Stimulated activated CD4-positive, alpha-beta T cell treated with anti-CD3 and anti-CD28 coated beads, Interleukin-1b, Interleukin-23, amount 100 ng/mL, for 4 hours (primary cell): ENCODE results near the gene METTL16.
A peak's percentile ranks its signal among the peaks of the same experiment; 100 is the strongest.

Source experiments
- DNase-seq, 2 donors: peaks; one replicate each; pipeline ENCODE4 v3.0.0-alpha.2; 2020; ENCODE audit warnings: low read depth in 2 of 2

METTL16 gene

GRCh38 chr17:2395258-2396181 lies 116.2 kb downstream of the METTL16 start:
- DNase-seq = no peak

DNA sequence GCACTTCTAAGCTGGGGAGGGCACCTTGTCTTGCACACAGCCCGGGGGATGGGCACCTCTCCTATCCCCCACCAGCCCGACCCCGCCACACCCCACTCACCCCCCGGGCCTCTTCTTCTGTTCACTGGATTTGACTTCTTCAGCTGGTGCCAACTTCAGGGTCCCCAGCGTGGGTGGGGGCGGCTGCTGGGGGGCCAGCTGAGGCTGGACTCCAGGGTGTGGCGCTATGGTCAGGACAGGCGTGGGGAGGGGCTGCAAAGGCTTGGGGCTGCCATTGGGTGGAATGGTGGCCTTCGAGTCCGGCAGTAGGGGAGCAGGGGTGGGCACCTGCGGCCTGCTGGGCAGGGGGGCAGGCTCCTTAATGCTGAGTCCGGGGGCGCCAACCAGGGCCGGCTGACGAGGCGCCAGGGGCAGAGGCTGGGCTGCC lies 116.9 kb downstream of the METTL16 start:
- DNase-seq = no peak

GRCh38 chr17:2393954-2394749 lies 117.5 kb downstream of the METTL16 start:
- no peak for DNase-seq

- DNase-seq = peak; percentile 87 to 92
Observed at GRCh38 chr17:2393174-2393953, 118.3 kb downstream of the METTL16 start.

GRCh38 chr17:2392252-2393173 lies 119.2 kb downstream of the METTL16 start:
- peak; percentile 98 to 100 for DNase-seq

DNA sequence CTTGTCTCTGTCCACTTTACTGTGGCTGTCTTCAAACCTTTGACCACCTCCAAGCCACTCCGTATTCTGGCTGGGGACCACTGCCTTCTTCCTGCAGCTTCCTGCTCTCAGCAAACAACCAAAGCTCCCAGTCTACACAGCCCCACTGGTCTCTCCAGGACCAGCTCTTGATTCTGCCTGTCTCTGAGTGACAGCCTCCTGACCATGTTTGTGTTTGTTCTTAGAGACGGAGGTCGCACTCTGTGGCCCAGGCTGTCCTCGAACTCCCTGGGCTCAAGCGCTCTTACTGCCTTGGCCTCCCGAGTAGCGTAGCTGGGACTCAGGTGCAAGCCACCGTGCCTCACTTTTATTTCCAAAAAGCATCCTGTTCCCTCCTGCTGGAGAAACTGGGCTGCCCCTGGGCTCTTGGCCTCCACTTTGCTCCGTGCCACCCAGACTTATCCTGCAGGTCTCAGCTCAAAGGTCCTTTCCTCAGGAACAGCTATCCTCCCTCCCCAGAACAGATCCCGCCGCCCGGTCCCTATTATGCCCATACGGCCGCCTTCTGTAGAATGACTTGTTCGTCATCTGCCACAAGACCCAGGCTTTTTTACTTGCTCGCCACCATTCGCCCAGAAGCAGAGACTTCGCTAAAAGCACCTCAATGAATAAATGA lies 120.0 kb downstream of the METTL16 start:
- no peak for DNase-seq

DNA sequence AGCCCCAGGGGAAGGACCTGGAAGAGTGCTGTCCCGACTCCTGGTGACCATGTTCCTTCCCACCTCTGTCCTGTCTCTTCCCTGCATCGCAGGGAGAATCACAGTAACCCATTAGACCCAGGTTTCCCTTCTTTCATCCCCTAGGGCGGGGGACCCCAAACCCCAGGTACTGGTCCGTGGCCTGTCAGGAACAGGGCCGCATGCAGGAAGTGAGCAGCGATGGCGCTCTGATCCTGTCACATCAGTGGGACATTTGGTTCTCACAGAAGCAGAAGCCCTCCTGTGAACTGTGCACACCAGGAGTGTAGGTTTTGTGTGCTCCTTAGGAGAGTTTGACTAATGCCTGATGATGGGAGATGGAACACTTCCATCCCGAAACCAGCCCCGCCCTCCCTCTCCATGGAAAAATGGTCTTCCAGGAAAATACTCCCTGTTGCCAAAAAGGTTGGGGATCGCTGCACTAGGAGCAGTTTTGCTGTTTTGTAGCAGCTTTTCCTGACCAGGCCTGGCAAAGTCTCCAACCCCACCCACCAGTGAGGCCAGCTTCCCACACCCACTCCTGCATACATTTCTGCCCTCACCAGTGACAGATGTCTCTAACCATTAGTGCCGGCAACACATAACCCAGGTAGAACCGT lies 121.4 kb downstream of the METTL16 start:
- DNase-seq = no peak

DNA sequence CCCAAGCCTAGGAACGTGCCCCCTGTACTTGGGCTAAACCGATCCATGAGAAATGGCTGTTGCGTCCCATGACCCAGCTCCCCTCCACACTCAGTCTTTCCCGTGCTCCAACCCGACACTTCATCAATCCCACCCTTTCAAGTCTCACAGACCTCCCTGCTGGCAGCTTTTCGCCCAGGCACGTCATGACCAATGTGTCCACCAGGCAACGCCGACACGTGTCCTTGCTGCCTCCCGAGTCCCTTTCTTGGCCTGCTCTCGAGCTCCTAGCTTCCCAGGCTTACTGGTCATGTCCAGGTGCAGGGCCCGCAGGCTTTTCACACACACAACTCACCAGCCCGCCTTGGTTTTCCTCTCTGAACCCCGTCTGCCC lies 123.0 kb downstream of the METTL16 start:
- DNase-seq = no peak

DNA sequence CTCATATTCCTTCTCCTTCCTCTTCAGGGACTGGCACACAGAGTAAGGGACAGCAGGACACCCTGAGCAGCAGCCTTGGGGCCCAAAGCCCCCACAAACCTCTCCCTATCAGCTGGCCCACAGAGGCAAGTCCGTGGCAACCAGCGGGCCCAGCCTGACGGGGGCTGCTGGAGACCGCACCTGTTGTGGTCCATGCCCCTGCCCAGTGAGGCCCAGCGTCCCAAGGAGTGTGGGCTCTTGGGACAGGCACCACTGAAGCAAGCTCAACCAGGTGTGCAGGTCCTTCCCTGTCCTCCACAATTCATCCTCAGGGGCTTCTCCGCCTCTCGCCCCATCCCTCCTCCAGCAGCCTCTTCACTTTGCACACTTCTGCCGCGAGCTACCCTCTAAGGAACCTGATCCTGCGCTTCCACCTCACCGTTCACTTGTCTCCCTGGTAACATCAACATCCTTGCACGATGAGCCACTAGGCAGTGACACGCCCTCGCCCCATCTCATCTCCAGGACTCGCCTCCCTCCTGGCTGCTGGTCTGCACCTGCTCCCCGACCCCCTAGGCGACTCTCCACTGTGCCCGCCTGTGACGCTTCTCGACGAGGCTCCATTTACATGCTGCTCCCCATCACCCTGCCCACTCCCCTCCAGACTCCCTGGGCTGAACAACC lies 123.5 kb downstream of the METTL16 start:
- no peak for DNase-seq

DNA sequence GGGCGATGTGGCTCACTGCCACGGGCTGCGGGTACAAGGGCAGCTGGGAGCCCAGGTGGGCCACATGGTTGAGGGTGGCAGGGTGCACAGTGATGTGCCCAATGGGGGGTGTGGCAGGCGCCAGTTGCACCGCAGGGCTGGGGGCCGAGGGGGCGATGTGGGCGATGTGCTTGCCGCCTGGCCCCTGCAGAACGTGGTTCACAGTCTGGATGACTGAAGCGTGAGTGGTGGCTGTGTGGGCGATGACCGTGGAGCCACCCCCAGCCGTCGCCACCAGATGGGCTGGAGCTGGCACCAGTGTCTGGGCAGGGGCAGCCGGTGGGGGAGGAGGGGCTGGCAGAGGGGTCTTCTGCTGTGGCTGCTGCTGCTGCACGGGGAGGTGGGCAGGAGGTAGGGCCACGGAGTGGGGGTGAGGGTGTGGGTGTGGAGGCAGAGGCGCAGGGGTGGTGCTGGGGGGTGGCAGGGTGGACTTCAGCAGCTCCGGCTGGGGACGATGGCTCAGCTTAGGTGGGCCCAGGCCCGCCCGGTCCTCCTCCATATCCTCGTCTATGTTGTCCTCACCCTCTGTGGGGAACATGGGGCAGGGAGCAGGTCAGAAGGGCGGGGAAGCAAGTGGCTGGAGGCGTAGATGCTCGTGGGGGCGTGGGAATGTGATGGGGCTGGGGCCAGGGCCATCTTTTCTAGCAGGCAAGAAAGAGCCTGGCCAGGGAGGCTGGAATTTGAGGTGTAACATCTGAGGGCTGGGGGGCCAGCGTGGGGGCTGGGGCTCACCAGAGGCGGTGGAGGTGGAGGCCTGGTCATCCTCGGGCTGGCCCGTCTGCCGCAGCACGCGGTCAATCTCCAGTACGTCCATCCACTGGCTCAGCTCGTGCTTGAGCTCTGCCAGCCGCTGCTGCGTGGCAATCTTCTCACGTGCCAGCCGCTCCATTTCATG lies 124.3 kb downstream of the METTL16 start:
- no peak for DNase-seq

DNA sequence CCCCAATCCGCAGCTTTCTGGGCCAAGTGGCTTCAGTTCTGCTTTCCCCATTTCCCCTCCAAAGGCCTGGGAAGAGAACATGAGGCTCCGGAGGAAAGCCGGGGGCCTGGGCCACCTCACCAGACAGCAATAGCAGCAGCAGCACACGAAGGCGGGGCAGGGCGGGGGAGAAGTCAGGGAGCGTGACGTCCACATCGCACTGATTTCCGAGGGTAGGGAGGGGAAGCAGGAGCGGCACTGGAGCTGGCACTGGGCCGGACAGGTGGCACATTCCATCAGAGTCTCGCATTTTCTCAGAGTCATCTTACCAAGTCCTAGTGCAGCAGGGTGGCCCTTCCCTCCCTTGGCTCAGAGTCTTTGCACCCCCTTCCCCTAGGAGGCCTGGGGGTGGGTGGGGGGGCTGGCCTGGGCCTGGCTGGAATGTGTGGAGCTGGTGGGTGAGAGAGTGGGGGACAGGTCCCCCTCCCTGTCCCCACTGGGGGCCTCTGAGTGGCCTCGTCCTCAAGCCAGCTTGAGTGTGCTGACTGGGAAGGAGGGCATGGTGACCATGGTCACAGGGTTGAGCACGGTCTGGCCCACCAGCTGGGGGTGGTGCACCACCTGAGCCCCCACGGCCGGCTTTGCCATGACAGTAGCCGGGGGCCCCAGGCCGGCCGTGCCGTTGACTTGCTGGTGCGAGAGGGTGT lies 125.1 kb downstream of the METTL16 start:
- no peak for DNase-seq

- no peak for DNase-seq
Observed at GRCh38 chr17:2385240-2386210, 126.2 kb downstream of the METTL16 start.

GRCh38 chr17:2384439-2385127 lies 127.1 kb downstream of the METTL16 start:
- DNase-seq = no peak

DNA sequence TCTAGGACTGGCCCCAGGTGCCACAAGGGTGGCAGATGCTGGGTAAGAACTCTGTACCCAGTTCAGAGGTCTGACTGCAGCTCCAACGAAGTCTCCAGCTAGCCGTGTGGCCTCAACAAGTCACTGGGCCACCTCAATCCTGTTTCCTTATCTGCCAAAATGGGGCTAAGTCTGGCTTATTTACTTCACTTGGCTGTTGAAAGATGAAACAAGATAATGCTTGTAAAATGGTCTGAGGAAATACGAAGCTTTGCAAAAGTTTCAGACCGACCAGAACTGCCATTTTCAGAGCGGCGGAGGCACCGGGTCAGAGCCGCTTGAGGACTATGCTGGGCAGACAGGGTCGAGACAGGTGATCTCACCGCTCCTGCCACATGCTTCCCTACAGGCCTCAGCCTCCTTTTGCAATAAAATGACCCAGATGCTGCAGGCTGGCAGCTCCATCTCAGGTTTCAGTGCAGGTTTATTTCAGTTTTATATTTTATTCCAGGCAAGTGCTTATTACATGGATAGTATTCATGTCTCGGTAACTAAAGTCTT lies 128.0 kb downstream of the METTL16 start:
- DNase-seq = no peak

- no peak for DNase-seq
Observed at GRCh38 chr17:2380950-2381649, 130.6 kb downstream of the METTL16 start.
